Suprapubic skin (tissue), 3 donors: ENCODE data around the gene ITGA3.

Source experiments
- POLR2AphosphoS5 ChIP-seq, 3 donors: sonication (generic); formaldehyde crosslinking; IDR thresholded peaks; one replicate each; pipeline ENCODE4 v1.6.1; 2017; ENCODE audit warnings: antibody characterized with exemption in 3 of 3
- TF ChIP-seq, protein P1 (sequence below), 2 donors: fragments of 200-600 bp in 1 of 2; fragments of 450-650 bp in 1 of 2; sonication (generic) in 1 of 2; IDR thresholded peaks; one replicate each; pipeline ENCODE4 v1.5.1; 2016 to 2019; ENCODE audit warnings: antibody characterized with exemption in 2 of 2, mild to moderate bottlenecking in 1 of 2, moderate library complexity in 1 of 2

DNA sequence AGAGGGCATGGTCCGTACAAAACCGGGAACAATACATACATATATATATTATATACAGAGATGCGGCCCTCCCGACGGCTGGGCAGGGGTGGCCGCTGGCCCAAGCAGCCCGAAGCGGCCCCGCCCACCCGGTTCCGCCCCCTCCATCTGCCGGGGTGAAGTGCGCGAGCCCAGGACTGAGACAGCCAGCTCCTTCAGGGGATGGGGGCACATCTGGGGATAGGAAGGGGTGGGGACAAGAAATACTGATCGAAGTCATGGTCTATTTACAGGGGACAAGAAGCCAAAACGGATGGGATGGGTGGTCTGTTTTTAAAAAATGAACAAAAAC lies 77.8 kb downstream of the ITGA3 start:
- TF ChIP-seq, protein P1, sequence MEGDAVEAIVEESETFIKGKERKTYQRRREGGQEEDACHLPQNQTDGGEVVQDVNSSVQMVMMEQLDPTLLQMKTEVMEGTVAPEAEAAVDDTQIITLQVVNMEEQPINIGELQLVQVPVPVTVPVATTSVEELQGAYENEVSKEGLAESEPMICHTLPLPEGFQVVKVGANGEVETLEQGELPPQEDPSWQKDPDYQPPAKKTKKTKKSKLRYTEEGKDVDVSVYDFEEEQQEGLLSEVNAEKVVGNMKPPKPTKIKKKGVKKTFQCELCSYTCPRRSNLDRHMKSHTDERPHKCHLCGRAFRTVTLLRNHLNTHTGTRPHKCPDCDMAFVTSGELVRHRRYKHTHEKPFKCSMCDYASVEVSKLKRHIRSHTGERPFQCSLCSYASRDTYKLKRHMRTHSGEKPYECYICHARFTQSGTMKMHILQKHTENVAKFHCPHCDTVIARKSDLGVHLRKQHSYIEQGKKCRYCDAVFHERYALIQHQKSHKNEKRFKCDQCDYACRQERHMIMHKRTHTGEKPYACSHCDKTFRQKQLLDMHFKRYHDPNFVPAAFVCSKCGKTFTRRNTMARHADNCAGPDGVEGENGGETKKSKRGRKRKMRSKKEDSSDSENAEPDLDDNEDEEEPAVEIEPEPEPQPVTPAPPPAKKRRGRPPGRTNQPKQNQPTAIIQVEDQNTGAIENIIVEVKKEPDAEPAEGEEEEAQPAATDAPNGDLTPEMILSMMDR (IDR thresholded peaks at IDR 0.05) = no peak
- TF ChIP-seq POLR2AphosphoS5 (IDR thresholded peaks at IDR 0.05) = no peak
